CD4-positive, alpha-beta T cell treated with Interleukin-17A for 4 hours (primary cell): ENCODE measurements around the gene PRKCA.

Source experiments
- DNase-seq: peaks from one replicate; pipeline ENCODE4 v3.0.0-alpha.2; 2020; ENCODE audit warnings: mixed read lengths

Gene PRKCA

DNA sequence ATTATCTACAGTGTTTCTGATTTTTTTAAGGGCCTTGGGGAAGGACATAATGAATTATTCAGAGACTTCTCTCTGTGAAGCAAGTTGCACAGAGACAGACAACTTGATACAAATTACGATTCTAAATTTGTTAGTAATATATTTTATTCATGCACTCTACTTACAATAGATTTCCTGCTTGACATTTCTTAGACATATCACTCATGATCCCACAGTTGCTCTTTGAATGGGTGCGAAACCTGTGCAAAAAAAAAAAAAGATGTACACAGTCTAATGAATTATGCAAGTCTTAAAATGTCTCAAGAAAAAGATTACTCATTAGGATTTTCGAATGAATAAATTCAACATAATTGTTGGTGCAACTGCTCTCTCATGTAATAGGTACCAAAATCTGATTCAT lies 254.8 kb downstream of the PRKCA start:
- DNase-seq = no peak

DNA sequence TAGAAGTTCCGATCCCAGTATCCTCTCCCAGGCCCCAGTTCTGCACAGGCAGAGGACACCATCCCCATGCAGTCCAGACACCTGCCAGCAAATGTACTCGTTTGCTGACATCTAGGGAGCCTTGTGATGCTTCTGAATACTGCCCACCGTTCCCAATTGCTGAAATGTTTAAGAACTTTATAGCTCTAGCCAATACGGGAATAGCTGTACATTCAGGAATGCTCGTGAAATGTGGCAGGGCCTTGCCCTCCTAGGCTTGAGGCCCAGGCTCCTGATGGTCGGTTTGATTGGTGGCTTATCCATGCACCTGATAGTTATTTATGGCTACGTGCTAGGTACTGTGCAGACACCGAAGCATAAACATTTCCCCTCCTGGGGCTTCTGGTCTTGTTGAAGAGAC lies 255.5 kb downstream of the PRKCA start:
- DNase-seq = no peak

DNA sequence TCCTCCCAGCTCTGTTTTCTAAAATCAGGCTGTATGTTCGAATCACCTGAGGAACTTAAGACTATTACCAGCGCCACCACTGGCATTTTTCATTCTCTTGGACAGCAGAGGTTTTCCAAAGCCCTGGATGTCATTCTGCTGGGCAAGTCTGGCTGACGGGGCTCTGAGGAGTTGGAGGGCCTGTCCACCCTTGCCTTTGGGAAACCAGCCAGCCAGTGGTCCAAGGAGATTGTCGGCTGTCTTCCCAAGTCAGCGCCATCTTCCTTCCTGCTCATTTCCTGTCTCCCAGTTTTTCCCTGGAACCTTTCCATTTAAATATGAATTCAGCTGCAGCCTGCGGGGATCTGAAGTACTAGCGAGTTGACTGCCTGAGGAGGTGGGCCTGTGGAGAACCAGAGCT lies 258.3 kb downstream of the PRKCA start:
- no peak for DNase-seq

DNA sequence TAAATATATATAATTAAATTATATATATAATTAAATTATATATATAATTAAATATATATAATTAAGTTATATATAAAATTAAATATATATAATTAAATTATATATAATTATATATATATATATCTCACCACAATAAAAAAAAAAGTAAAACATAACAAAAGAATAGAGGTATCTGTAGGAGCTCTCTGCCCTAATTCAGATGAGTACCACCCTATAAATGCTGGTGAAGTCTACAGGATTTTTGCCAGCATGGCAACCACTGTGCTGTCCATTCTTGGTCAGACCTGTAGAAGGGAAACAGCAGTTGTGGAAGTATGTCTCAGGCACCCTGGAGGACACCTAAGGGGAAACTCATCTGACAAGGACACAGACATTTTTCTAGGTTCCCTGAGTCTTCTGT lies 259.7 kb downstream of the PRKCA start:
- no peak for DNase-seq

DNA sequence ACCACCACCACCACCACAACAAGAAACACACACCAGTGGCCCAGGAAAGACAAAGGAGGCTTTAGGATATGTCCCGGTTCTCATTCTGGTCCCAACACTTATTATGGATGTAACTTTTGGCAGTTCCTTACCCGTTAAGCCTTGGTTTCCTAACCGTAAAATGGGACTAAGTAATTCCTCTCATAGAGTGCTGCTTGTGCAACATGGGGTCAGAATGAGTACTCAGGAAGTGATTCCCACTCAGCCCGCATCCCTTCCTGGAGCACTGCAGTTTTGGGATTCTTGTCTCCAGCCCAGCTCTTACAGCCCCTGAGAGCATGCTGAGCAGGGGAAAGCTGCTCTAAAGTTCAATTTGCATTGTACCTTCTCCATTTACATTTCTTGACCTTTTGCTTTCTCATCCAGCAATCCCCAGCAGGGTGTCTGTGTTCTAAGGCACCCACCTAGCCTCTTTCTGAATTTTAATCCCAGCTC lies 262.6 kb downstream of the PRKCA start:
- DNase-seq = no peak

DNA sequence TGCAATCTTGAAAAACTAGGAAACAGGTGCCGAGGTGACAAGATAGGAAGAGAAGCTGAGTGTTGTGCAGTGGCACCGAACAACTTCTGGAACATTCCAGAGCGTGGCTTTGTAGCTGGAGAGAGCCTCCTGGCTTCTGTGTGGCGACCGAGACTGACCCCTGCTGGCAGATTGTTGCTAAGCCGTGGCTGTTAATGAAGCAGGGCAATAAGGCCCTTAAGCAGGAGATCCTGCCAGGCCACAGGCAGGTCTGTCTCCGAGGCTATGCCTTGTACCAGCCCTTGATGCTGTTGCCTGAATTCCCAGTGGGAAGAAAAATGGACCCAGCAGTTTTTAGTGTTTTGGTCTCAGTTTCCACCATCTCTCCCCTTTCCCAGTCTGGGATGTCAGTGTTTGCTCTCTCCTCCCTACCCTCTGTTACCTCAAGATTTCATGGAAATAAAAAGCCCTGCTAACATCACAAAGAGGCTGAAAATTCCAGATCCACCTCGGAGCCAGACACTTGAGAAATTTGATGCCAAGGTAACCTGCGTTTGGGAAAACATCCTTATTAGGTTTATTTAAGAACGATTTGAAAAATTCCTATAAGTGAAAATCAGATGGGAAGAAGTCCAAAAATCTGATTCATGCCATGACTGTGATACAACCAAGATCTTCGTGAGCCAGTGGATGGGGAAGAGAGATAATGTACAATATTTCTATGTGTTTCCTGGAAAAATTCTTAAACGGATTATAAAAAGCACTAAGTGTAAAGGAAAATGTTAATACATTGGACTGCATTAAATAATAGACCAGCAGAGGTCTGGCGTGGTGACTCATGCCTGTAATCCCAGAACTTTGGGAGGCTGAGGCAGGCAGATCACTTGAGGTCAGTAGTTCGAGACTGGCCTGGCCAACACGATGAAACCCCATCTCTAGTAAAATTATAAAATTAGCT lies 265.1 kb downstream of the PRKCA start:
- peak; percentile 89 for DNase-seq

DNA sequence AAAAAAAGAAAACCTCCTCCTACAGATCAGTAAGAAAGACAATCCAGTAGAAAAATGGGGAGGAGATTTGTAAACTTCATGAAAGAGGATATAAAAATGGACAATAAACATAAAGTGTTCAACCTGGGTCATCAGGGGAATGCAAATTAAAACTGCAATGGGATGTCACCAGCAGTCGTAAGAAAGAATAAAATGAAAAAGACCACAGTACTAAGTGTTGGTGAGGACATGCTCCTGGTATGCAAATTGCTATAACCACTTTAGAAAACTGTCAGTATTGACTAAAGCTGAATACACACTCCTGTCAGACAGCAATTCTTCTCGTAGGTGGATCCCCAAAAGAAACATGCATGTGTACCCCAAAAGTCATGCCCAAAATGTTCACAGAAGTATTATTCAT lies 267.2 kb downstream of the PRKCA start:
- no peak for DNase-seq

DNA sequence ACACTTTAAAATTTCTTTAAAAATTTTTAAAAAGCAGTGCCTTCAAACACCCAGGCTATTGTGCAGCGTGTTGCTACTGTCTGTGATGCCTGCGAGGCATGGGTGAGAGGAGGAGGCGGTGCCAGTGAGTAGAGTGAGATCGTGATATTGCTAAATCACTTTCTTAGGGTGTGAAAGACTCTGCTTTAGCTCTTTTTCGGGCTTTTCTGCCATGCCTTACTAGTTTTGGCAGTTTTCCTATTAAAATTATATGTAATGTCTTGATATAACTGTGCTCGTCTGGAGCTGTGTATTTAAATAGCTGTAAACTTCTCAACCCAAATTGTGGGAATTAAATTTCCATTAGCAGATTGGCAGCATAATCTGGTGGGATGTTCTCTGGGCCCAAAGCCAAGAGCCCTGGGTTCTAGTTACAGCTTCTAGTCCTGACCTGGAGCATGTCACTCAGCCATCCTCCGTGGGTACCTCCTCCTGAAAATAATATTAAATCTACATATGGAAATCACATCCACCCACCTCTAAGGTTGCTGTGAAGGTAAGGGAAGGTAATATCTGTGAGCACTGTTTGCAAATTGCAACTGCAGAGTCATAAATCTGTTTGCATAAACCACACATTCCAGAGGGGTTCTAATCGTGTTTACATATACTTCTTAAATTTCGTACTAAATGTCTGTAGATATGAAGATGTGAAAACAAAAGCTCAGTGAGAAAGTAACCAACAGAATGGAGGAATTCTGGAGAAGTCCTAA lies 268.2 kb downstream of the PRKCA start:
- DNase-seq = no peak

DNA sequence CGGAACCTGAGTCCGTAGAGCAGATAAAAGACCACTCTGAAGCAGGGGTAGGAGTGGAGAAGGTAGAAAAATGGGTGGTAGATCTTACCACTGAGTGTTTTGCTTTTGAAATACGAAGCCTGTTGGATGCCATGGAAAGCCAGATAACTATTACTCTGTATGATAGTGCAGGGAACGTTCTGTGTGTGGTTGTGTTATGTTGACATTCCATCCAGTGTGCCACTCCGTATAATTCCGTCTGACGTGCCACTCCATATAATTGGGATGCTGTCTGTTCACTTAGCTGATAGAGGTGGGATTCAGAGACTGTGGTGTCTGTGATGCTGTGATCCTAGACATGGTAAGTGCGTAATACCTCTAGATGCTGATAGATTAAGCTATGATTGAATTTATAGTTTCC lies 269.3 kb downstream of the PRKCA start:
- no peak for DNase-seq

DNA sequence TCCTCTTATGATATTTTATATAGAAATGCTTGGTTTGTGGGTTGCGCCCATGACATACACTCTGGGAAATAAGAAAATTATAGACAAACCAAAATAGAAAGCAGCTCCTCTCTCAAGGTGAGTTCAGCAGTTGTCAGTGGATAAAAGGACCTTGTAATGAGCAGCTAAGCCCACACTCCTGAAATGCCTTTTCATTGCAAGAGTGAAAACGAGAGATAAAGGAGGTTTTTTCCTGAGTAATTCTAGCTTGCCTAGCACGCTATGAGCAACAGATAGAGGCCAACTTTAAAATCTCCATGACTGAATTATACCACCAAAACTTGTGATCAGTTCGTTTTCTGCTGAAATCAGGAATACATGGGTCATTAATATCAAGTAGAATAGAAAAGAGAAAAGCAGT lies 270.7 kb downstream of the PRKCA start:
- no peak for DNase-seq

DNA sequence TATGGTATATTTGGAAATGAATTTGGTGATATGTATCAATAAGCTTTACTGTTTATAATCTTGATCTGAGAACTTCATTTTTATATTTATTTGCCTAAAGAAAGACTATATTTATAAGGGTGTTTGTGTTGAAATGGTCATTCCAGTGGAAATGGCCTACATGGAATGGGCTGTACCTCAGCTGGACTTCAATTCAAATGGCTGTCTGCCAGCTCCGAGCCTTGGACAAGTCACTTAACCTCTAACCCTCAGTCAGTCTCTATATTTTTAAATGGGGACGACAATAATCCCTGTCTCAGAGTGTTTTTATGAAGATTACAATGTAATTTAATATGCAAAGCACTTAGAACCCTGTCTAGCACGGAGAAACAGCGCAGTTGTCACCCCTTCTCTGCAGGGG lies 271.7 kb downstream of the PRKCA start:
- DNase-seq = no peak

DNA sequence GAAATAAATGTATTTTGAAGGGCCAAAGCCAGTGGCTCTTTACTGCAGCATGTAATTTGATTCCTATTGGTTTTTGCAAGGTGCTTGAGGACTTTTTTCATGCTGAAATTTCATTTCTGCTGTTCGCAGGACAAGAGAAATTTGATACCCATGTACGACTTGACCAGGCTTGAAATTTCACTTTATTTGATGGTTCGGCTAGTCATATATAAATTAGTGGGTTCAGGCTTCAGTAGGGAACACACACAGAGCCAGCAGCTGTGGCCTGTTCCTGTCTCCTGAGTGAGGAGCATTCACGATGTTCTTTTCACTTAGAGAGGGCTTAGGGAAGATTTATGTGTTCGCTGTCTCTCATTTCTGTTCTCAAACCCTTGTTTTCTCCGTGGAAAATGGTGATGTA lies 274.1 kb downstream of the PRKCA start:
- DNase-seq = no peak

DNA sequence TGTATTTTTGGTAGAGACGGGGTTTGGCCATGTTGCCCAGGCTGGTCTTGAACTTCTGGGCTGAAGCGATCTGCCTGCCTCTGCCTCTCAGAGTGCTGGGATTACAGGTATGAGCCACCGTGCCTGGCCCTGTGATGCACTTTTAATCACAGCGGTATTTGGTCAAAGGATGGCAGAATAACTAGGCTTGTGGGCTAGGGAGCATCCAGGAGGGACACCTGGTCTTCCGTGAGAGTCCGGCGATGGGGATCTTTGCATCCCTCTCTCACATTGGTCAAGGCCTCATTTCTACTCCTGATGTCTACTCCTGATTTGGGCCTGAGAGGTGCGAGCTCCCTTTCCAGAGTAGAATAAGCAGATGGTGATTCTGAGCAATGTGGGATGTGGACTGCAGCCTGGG lies 274.6 kb downstream of the PRKCA start:
- no peak for DNase-seq

DNA sequence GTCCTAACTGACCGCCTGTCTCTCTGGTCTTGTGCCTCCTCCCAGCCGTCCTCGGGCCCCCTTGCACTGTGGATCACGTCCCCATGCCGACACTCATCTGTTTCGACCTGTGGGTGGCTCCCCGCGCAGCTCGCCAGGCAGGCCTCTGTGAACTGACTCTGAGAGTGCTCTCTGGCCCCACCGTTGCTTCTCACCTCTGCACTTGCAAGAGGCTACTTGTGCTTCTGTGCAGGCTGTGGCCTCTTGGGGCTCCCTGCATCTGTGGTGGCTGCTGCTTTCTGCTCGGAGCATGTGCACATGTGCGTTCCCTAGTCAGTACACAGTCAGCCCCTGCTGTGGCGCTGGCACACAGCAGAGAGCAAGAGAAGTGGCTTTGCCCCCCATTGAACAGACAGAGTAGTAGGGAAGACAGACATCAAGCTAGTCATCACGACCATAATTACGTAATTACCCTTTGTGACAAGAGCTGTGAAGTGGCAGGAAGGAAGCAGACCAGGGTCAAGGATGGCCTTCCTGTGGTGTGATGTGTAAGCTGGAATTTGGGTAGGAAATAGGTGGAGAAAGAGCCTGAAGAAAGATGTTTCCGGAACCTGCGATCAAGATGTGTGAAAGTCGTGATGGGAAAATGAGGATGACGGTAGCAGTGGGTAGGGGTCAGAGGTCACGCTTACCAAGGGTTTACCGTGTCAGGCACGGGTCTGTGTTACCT lies 276.5 kb downstream of the PRKCA start:
- DNase-seq = no peak

DNA sequence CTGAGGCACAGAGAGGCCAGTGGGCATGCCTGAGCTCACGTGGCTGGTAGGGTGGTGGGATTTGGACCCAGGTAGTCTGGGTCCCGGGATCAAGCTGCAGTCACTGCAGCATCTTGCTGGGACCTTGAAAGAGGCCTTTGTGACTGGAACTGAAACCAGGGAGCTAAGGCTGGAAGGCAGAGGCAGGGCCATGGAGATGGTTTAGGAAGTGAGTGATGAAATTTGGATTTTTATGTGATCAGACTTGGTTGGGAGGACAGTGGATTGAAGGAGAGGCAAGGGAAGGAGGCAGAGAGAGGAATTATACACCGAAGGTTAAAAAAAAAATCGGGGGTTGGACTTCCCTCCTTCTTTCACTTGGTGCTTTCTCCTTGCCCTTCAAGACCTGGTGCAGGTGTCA lies 277.1 kb downstream of the PRKCA start:
- no peak for DNase-seq

DNA sequence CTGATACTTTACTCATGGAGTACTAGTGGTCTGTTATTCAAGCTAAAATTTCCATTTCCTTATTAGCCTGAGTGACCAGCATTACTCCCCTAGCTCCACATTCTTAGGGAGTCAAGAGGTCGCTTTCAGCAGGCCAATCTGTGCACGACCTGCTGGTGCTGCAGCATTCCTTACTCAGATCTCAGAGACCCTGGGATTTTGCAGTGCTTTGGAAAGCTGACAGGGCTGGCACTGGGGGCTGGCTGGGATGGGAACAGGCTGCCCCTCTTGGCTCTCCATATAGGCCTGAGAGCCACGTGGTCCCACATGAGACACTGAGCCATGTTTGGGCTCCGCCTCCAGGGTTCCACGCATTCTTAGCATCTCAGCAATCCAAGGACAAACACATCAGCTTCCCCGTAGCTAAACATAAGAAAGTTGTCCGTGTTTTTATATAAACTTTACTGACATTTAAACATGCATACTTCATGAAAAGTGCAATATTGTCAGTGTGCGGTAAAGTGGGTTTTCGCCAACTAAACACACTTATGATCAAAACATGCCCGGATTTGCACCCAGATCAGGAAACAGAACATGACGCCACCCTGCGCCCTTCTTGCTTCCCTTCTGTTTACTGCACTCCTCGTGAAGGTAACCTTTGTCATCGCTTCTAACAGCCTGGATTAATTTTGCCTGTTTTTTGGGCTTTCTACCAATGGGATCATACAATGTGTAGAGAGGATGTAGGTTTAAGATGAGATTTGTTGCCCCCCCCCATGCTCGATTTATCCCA lies 278.0 kb downstream of the PRKCA start:
- DNase-seq = no peak

DNA sequence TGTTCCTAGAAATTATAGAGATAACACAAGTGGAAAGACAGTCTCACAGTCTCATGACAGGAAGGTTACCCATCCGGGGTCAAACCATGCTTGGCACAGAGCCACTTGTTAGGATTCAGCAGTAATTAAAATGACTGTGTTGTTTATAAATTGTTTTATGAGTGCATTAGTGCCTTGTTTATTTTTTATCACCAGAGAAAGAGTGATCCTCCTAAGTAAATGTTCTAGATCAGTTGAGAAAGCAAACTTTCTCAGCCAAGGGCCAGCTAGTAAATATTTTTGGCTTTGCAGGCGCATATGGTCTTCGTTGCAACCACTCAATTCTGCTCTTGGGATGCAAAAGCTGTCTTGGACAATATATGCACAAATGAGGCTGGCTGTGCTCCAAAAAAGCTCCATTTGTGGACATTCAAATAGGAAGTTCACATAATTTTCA lies 278.6 kb downstream of the PRKCA start:
- no peak for DNase-seq

DNA sequence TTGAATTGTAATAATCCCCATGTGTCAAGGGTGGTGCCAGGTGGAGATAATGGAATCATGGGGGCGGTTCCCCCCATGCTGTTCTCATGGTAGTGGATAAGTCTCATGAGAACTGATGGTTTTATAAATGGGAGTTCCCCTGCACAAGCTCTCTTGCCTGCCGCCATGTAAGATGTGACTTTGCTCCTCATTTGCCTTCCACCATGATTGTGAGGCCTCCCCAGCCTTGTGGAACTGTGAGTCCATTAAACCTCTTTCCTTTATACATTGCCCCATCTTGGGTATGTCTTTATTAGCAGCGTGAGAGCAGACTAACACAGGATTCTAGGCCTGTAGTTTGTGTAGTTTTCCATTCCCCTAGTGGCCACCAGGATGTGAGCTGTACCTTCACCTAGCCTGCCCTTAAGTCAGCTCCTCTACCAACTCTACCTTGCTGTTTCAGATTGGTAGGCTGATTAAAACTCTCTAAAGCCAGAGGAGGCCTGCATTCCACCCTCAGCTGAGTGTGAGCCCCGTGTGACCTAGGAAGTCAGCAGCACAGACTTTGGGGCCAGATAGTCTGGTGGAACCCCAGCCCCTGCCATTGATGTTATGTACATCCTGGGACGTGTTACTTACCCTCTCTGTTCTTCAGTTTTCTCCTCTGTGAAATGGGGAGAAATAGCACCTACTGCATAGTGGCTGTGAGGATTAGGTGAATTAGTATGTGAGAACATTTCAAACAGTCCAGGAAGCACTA lies 280.1 kb downstream of the PRKCA start:
- DNase-seq = no peak

DNA sequence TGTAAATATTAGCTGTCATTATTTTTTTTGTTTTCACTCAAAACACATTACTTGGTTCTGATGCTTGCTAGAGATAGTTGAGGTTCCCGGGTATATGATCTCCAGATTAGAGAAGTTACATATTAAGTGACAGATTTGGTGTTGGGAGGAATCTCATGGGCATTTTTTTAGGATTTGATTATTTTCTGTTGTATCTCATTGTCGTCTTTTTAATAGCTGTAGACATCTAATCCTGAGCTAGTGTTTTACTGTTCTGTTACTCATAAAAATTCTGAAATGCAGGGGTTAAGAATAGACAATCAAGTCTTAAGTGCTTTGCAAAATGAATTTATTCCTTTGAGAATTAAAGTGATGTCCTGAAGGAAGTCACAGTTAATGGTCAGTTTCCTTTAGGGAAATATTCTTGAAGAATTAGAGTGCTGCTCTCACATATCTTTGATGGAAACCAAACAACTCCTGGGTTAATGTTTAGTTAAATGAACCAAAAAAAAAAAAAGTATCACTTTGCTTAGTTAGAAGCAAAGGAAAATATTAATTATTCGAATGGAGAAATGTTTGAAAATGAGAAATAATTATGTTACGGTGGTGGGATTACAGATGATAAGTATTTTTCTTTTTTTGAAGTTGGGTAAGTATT lies 280.8 kb downstream of the PRKCA start:
- DNase-seq = no peak

DNA sequence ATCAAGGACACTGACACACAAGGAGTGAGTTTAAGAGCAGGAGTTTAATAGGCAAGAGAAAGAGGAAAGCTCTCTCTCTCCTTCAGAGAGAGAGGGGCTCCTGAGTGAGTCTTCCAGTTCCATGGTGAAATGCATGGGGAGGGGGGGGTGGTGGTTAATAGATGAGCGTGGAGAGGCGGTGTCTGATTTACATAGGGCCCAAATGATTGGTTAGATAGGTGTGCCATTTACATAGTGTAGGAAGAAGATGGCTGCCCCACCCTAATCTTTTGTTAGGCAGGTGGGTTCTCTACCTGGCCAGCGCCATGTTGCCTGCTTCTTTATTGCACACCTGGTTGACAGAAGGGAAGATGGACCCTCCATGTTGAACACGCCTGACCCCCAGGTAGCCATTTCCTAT lies 282.5 kb downstream of the PRKCA start:
- DNase-seq = no peak

DNA sequence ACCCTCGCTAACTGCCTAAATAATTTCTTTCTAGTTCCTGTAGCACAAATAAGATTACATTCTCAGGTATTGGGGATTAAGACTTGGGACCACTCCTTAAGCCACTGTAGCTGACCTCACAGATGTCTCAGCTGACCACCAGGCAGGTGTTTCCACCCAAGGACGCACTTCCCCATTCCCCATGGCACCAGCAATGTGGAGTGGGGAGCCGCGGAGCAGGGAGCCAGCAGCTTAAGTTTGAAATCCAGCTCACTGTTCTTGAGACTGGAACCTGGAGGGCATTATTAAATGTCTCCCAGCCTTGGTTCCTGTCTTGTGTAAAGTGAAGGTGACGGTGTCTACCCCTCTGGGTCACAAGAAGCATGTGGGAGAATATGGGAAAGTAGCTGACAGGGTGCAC lies 283.1 kb downstream of the PRKCA start:
- no peak for DNase-seq
